HG03060 (cell line): ENCODE measurements around the gene LAMP1.
"Not testable (repeated sequence)": the region's sequence is repeated elsewhere in the genome, so short reads cannot be mapped to it uniquely, and the experiment has no call there.

Experiments
- ATAC-seq: cut with Tn5 transposase; IDR thresholded peaks from one replicate; pipeline ENCODE4 v1.9.1; 2021; ENCODE audit warnings: low read depth, moderate number of reproducible peaks; ENCODE audit not compliant: unreplicated experiment

Gene LAMP1

GRCh38 chr13:113353254-113353653, 56.2 kb downstream of the LAMP1 start:
- no peak for ATAC-seq

GRCh38 chr13:113354831-113355610, 58.0 kb downstream of the LAMP1 start:
- no peak for ATAC-seq

DNA sequence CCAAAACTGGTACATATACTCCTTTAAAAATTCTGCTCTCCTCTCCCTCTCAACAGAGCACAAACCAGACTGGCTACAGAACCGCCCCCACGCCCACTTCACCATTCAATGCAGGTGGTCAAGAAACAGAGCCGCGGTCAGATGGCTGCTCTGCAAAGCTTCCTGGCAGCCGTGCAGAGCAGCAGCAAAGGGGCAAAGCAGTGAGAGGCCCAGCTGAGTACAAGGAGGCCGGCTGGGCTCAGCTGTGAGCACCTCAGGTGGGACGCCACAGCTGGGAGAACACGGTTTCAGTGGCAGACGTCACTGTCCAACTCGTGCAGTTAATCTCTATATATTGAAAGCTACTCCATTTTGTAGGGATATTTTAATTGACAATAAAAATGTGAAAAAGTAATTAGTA, 58.6 kb downstream of the LAMP1 start:
- ATAC-seq = no peak

DNA sequence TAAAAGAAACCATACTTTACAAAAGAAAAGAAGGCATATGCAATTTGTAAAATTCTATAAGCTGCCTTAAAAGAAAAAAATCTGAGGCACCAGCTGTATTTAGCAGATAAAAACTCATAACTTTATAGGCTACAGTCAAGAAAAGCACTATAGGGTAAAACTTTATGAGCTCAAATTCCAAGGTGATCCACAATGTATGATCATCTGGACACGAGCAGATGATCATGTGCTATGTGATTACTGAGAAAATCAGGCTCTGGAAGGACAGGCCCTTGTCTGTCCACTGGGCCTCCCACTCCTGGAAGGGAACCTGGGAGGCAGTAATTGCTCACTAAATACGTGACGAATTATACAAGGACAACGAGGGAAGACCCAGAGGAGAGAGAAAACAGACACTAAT, 59.6 kb downstream of the LAMP1 start:
- ATAC-seq = no peak

DNA sequence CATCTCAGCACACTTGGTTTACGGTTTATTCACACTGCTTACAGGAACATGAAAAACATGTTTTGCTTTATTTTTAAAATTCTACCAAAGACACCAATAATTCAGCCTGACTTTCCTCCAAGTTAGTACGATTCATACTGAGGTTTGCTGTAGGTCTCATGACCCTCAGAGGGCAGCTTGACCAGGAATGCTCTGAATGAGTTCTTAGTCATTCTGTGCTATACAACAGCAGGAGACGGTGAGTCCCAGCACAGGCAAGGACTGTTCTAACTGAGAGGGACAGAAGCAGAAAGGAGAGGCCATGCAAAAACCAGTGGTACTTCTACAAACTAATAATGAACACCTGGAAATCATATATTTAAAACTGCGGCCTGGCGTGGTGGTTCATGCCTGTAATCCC, 60.5 kb downstream of the LAMP1 start:
- ATAC-seq = no peak

DNA sequence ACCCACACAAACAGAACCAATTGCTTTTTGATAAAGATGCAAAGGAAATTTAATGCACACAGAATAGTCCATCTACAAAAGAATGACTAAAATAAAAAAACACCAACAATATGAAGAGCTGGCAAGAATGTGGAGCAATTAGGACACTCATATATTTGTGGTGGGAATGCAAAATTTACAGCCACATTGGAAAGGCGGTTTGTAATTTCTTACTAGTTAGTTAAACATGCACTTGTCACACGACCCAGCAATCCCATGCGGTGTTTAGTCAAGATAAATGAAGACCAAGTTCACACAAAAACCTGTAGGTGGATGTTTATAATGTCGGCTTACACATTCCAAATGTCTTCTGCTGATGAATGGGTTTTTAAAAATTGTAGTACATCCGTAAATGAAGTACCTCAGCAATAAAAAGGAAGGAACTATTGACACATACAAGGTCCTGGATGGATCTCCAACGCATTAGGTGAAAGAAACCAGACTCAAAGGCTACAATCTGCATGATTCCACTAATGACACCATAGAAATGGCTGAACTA, 61.7 kb downstream of the LAMP1 start:
- no peak for ATAC-seq

GRCh38 chr13:113359571-113359970, 62.5 kb downstream of the LAMP1 start:
- ATAC-seq = no peak

DNA sequence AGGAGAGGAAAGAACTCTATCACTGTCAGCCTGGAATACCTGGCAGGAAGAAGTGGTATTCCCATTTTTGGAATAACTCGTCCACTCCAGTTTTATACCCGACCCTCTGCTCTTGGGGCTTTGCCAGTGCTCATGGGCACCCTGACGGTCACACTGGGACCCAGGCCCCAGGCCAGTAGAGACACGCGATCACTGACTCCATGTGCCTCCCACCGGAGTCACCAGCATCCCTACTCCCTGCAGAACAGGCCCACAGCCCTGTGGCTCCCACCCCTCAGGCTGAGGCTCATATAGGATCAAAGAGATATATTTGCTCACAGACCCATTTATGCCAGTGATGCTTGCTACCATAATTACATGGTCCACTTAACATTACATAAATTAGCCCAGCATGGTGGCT, 63.4 kb downstream of the LAMP1 start:
- ATAC-seq = no peak

GRCh38 chr13:113361406-113361805, 64.4 kb downstream of the LAMP1 start:
- no peak for ATAC-seq

DNA sequence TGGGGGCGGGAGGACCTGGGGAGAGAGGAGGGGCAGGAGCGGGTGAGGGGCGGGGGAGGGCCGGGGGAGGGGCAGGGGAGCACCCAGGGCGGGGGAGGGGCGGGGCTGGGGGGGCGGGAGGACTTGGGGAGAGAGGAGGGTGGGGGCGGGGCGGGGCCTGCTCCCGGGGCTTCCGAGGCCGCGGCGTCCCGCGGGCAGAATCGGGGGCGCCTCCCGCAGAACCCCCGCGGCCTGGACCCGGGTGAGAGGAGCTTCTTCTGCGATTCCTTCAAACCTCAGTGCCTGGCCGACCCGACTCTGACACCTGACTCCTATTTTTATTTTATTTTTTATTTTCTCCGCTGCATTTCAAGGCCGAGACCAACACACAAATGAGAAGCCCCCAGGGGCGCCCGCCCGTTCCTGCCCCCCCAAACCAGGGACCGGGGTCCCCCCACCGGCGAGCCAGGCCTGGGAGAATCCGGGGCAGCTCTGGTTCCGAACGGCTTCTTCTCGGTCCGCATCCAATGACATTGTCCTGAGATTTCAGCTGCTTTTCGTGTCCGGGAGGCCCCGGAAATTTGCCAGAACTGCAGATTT, 67.4 kb downstream of the LAMP1 start:
- no peak for ATAC-seq

DNA sequence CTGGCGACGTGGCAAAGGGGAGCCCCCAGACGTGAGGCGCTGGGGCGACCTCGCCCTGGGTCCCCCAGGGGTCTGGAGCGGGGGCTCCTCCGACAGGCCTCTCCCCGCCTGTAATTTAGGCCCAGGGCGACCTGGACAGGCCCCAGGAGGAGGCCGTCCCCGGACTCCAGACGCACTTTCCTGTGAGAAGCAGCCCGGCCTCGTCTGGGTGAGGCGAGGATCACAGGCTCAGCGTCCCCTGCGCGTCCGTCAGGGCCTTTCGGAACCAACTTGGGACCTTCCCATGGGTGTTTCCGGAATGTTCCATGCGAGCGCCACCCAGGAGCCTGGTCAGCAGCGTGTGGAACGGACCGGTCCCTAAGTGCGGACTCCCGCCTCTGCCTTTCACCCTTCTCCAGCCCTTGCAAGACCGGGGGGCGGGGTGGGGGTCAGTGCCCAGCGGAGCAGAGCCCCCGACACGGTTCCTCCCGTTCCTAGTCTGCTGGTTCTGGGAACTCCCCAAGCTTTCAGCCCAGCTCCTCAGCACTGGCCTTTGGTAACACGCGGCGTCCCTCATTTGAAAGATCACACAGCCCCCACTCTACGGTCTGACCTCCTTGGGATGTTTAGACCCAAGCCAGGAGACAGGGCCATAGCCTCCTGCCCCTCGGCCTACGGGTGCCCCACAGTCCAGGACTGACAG, 68.0 kb downstream of the LAMP1 start:
- ATAC-seq = no peak

- ATAC-seq = no peak
Measured at GRCh38 chr13:113365583-113365970, 68.5 kb downstream of the LAMP1 start.

- no peak for ATAC-seq
Measured at GRCh38 chr13:113365971-113366588, 69.0 kb downstream of the LAMP1 start.

- no peak for ATAC-seq
Measured at GRCh38 chr13:113367020-113367560, 70.1 kb downstream of the LAMP1 start.

DNA sequence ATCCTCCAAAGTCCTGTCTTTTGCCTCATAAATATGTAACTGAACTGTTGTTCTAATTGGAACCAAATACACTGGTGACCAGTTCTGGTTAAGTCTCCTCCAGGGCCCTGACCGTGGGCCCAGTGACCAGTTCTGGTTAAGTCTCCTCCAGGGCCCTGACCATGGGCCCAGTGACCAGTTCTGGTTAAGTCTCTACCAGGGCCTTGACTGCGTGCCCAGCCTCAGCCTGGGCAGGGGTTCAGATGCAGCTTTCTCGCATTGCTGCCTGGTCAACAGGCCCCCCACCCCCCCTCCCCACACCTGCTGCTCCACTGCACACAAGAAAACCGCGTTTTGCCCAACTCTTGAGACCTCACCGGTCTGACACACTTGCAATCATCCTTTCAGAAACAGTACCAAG, 70.7 kb downstream of the LAMP1 start:
- no peak for ATAC-seq

GRCh38 chr13:113368353-113368752, 71.3 kb downstream of the LAMP1 start:
- ATAC-seq = not testable (repeated sequence)

DNA sequence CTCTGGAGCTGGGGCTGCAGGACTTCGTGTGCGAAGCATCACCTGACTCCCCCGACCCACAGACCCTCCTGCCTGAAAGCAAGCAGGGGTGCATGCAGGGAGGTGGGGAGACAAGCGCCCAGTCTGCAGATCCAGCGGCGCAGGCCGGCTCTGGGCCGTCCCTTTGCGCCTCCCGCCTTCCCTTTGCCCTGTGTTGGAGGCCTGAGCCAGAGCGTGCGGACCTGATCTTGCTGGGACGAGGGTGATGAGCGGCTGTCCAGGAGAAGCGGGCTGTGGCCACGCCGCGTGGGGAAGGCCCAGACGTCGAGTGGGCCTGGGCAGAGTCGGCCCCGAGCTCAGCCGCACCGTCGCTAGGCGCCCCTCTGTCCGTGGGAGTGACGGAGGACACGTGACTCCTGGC, 72.2 kb downstream of the LAMP1 start:
- ATAC-seq = no peak

DNA sequence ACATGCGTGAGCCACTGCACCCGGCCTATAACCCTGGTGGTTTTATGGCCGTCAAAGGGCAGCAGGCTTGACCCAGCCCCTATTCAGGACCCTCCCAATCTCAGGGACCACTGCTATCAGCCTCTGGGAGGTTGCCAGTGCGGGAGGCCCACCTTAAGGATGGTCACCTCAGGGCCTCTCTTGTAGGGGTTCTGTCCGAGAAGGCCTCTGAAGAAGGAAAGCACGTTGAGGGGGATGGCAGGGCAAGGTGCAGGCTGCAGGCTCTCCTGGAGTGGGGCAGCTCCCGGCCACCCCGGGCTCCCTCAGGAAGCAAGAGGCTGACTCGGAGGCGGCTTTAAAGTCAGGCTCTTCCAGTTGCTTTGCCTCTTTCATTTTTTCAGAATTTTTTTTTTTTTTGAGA, 72.8 kb downstream of the LAMP1 start:
- ATAC-seq = no peak

DNA sequence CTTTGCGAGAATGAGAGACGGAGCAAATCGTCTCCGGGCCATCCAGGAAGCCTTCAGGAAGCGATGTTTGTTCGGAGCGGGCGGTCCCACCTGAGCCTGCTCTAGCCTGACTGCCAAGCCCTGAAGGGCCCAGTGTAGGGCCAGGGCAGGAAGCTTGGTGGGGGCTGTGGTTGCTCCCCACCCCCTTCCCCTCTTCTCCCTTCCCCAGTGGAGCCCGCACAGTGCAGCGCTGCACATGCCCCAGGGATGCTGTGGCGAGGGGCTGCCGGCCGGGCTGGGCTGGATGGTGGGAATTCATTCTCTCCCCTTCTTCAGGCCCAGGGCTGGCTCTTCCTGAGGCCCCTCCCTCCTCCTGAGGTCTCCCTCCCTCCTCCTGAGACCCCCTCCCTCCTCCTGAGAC, 74.0 kb downstream of the LAMP1 start:
- no peak for ATAC-seq

DNA sequence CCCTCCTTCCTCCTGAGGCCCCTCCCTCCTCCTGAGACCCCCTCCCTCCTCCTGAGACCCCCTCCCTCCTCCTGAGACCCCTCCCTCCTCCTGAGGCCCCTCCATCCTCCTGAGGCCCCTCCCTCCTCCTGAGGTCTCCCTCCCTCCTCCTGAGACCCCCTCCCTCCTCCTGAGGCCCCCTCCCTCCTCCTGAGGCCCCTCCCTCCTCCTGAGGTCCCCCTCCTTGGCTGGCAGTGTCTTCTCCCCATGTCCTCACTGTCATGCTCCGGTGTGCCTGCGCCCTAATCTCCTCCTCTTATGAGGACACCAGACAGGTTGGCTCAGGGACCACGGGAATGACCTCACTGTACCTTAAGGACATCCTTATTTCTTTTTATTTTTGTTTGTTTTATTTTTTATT, 74.7 kb downstream of the LAMP1 start:
- ATAC-seq = not testable (repeated sequence)
